ENCODE measurements around the gene FOXJ3.

FOXJ3 gene

DNA sequence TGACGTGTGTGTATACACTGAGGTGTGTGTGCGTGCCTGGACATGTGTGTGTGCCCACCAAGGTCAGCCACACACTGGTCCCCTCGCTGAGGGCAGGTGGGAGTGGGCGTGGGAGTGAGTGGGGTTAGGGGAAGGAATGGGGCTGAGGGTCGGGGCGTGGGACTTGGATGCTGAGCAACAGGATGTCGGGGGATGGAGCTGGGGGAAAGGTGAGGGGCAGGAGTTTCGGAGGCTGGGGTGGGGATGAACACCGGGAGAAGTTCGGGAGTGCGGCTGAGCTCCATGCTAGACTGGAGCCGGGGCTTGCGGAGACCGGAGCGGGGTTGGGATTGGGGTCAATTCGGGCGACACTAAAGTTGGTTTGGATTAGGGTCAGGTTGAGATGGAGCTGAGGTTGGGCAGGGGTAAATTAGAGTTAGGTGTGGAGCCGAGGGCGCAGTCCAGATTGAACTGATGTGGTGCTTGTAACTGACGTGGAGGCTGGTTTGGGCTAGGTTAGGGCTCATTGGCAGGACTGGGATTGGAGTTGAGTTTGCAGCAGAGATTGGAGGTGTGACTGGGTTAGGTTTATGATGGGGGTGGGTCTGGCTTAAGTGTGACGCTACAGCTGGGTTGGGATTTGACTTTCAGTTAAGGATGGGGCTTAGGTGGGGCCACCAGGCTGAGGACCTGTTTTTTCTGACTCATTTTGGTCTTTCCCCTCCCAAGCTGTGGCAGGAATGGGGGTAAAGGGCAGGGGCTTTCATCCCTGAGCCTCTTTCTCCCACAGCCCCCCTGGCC is 167.2 kb downstream of the FOXJ3 start:
- DNase-seq (ENCODE audit: low read depth), result no peak

DNA sequence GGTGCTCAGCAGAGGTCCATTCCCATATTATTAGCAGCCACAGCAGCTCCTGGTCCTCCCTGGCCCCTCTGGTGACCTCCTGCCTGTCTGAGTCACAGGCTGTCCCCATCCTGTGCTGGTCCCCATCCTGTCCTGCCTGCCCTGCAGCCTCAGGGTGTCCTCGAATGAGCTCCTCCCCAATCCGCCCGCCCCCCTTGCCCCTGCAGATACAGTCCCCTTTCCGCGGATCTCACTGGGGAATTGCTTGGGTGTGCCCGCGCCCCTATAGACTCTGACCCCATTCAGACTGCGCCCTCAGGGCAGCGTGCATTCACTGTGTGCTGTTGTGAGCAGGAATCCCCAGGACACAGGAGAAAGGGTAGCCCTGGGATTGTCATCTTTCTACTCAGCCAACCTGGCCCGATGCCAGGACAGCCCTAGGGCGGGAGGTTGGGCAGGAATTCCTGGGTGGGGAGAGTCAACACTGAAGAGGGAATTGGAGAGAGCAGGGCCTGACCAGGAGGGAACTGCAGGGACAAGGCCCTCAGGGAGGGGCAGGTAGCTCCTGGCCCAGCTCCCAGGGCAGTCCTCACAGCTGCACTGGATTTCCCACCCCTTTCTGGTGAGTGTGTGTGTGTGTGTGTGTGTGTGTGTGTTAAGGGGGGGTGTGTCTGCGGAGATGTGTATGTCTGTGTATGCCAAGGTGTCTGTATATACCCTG is 169.4 kb downstream of the FOXJ3 start:
- no peak for DNase-seq (ENCODE audit: low read depth)

DNA sequence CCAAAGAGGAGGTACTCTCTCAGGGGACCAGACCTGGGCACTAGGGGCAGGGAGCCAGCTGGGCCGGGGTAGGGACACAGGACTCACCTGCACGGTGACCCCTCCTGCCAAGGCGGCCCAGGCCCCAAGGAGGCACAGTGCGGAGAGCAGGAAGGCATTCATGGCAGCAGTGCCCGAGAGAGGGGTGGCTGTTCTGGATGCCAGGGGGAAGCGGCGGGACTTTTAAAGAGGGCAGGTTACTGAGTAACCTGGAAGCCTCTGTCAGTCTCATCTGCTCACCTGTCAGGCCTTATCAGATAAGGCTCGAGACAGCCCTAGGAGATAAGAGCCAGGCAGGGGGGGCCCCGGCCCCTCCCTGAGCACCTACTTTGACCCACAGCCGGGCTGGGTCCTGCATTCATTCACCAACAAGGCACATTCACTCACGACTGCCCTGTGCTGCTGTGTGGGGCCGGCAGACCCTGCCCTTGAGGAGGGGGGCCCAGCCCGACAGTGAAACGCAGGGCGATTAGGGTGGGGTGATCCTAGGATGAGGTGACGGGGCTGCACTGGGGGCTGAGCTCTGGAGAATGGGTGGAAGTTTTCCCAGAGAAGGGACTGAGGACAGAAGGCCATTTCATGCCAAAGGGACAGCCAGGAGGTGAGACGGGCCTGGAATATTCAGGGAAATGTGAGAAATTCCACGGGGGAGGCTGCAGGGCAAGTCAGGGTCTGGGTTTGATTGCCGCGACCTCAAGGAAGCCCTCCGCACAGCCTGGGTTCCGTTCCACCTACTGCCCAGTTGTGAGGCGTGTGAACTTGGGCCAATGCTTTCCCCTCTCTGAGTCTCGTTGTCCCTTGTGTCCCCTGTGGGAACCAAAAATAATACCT is 170.2 kb downstream of the FOXJ3 start, which contains the start of gene GUCA2A:
GUCA2A (minus strand) TSS at position 195 of the 870 bp plus-strand sequence; CDS start at position 162, 33 bp downstream.
- DNase-seq (ENCODE audit: low read depth), result no peak

DNA sequence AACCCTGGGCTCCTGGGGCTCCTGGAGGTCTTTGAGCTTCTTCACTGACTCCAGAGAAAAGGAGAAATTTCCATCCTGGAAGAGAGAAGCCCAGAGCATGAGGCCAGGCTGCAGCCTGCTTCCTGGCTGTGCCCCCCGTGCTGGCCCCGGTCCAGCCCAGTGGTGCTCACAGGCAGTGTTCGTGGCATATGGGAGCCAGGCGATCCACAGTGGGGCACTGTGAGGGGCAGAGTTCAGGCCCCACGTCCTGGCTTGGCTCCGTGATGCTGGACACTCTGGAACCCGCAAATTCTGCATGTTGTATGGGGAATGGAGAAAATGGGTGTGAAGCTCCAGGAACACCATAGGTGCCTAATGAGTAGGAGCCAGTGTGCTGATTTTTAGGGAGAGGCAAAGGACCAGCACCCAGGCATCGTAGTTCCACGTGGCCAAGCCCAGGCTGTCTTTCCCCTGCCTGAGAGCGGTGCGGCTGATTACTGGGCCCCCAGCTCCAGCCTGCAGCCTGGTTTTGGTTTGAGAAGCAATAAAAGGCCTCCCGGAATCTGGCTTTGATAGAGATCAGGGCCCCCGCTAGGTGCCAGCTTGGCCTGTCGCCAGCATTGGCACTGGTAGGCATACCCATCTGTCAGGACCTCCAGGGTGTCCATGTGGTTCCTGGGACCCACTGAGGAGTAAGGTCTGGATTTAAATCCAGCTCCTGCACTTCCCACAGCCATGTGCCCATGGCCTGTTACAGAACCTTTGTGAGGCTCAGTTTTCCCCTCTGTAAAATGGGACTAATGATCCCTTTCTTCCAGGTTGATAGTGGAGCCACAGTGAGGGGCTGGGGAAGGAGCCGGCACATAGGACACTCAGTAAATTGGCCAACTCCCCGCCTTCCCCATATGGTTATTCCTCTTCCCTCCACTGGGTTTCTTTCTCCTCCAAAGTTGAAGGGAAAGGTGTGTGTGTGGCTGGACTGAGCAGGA is 171.2 kb downstream of the FOXJ3 start:
- no peak for DNase-seq (ENCODE audit: low read depth)

DNA sequence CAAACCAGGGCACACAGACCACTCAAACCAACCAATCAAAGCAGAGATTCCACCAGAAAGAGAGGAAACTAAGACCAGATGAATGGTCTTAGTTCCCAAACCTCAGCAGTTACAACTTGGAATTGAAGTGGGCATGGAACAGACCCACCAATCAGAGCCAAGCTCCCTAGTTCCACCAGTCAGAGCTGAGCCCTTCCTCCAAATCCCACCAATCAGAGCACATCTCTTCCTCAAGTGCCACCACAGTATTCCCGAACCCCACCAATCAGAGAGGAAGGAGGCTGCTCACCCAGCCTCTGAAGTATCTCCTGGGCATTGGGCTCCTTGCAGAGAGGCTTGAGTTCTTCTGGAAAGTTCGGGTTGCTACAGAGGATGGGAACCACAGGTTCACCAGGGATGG is 171.9 kb downstream of the FOXJ3 start:
- DNase-seq (ENCODE audit: low read depth), result no peak

DNA sequence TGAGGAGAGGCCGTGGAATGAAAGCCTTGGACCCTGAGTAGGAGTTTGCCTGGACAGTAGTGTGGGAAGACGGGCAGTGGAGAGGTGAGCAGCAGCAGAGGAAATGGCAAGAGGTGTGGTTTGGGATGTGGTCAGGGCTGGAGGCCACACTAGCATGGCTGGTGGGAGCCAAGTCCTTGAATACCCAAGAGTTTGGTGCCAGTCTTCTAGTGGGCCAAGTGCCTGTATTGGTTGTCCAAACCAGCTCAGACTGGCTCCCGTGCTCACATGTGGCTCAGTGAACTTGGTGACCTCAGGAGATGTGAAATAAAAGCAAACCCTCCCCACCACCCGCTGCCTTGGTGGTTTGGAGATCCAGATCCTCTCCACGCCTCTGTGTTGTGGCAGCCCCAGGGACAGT is 172.9 kb downstream of the FOXJ3 start:
- DNase-seq (ENCODE audit: low read depth), result no peak

DNA sequence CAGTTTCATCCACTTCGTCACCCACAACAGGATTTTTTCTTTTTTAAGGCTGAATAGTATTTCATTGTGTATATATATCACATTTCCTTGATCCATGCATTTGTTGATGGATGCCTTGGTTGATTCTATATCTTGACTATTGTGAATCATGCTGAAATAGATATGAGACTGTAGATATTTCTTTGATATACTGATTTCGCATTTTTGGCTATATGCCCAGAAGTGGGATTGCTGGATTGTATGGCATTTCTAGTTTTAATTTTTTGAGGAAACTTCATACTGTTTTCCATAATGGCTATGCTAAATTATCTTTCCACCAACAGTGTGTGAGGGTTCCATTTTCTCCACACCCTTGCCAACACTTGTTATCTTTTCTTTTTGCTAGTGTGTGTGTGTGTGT is 176.8 kb downstream of the FOXJ3 start:
- no peak for DNase-seq (ENCODE audit: low read depth)

DNA sequence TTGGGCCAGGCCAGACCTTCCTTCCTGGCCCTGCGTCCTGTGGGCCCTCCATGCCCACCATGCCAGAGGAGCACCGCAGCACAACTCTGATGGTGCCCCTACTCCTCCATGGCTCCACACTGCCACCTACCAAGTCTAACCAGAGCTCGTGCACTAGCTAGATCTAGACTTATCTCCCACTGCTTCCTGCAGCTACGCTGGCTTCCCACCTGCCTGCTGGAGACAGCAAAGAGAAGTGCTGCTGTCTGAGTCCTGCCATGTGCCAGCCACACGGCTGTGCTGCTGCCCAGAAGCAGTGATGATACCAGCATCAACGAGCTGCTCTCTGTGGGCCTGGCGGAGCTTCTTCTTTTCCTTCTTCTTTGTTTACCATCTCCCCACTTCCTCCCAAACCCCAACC is 177.4 kb downstream of the FOXJ3 start:
- DNase-seq (ENCODE audit: low read depth), result no peak

DNA sequence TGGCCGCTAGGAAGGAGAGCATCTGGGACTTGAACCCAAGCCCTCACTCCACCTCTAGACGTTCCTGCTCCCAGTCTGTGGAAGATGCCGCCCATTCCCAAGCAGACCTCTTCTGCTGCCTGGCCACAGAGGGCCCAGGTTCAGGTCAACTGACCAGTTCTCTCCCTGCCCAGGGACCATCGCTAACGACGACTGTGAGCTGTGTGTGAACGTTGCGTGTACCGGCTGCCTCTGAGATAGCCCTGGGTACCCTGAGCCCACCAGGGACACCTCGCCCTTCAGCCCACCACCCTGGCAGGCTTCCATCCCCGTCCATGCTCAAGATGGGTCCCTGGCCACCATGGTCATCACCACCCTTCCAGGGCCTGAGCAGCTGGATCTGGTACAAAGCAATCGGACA is 179.7 kb downstream of the FOXJ3 start:
- DNase-seq (ENCODE audit: low read depth), result no peak

DNA sequence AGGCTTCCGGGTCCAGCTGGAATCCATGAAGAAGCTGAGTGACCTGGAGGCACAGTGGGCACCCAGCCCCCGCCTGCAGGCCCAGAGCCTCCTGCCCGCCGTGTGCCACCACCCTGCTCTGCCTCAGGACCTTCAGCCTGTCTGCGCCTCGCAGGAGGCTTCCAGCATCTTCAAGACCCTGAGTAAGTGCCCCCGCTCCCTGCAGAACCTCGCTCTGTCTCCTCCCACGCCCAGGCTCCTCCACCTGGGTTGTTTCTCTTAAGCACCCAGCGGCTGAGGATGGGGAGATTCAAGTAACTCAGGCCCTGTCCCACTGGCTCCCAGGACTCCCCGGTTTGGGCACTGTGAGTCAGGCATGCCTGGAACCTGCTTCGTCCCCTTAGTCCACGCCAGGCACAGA is 180.3 kb downstream of the FOXJ3 start:
- no peak for DNase-seq (ENCODE audit: low read depth)

DNA sequence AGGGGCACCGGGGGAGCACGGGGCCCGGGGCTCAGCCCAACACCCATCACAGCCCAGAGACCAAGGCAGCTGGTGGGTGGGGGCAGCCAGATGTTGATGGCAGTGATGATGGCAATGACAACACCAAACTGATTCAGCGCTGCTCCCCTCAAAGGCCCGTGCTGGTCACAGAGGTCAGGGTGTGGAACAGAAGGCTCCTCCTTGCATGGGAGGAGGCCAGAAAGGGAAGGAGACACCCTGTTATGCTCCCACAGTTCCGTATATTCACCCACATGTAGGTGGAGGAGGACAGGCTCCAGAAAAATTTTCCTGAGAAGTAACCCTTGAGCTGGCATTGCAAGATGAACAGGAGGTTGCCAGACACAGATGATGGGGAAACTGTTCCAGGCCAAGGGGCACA is 181.4 kb downstream of the FOXJ3 start:
- DNase-seq (ENCODE audit: low read depth), result no peak

DNA sequence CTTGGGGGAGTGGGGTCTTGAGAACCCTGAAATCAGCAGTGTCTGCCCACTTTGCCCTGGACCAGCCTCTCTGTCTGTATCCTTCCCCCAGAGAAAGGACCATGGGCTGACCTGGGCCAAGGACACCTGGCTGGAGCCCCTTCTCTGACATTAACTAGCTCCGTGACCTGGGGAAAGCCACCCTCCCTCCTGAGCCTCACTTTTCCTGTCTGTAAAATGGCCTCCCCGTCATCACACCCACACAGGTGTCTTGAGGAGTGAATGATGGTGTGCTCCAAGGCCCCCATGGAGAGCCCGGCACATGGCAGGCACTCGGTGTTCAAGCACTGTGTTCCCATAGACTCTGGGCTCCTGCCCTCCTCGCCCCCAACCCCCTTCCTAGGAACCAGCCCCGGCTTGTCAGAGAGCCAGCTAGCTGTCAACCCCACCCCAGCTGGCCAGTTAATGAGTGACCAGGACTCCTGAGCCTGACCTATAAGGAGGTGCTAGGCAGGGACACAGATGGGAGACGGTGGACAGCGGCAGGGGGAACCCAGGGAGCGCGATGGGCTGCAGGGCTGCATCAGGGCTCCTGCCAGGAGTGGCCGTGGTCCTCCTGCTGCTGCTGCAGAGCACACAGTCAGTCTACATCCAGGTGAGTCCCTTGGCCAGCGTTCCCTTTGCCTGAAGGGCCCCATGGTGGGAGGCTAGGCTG is 182.0 kb downstream of the FOXJ3 start, which contains the start of gene GUCA2B:
GUCA2B (plus strand) TSS at position 504 of the 694 bp plus-strand sequence; CDS start at position 545, 41 bp downstream.
- DNase-seq (ENCODE audit: low read depth), result no peak

DNA sequence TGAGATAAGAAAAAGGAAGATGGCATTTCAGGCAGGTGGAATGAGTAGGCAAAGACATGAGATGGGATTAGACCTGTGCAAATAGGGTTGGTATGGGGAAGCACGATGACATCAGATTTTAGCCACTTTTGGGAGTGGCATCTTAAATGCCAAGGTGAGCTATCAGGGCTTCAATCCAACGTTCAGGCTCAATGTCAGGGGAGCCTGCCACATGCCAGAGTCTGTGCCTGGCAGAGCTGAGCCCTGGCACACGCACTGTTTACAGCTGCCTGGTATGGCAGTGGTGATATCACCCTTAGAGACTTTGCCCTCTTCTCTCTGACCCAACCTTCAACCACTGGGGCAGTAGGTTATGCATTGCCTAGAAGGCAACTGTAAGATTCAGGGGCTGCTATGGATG is 182.9 kb downstream of the FOXJ3 start:
- DNase-seq (ENCODE audit: low read depth), result no peak

DNA sequence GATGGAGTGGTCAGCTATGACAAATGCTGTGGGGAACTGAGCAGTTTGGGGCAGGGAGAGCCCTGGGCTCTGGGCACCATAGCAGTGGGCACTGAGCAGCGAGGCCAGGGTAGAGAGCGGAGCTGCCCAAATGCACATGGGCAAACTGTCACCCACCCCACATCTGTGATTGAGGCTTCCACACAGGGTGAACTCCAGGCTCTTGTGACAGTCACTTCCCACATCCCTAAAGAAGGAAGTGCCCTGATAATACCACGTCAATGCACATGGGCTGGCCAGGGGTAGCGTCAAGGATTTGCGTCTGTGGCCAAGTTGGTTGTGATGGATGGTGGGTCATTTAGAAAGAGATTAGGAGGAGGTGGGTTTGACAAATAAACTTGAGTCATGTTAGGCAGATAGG is 184.4 kb downstream of the FOXJ3 start:
- DNase-seq (ENCODE audit: low read depth), result no peak

DNA sequence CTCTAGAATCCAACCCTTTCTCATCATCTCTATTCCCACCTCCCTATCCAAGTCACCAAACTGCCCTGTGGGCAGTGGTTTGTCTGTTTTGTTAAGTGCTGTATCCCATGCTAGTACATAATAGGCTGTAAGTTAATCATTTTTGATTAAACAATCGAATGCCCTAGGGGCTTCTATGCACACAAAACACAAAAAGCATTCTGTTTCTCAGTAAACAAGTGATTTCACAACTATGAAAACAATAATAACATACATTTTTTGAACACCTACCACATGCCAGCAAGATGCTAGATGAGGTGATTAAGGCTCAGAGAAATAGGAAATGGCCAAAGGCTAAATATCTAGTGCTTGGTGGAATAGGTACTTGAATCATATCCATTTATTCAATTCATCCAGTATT is 186.9 kb downstream of the FOXJ3 start:
- DNase-seq (ENCODE audit: low read depth), result no peak

DNA sequence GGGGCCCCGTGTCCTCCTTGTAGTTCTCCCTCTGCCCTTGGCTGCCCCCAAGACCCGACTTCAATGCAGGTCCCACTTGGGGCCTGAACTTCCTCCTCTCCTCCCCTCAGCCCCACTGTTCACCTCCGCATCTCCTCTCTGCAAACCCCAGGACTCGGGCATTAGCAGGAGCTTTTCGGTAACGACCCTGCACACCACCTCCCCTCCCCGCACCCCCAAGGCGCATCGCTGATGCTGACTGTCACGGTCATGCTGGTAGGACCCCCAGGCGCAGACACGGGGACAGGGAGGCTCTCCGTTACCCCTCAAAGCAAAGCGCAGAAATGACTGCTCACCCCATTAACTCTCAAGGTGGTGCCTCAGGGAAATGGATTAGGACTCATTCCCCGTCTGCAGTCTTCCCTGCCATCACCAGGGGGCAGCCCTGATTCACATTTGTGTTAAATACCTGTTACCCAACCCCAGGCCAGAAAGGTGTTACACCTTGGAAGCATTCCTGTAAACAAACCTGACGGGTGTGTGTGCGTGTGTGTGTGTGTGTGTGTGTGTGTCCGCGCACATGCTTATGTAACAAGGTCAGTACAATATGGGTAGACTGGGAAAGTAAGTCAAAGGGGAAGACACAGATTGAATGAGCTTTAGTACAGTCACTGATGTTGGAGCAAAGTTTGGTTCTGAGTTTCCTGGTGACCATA is 188.3 kb downstream of the FOXJ3 start:
- peak; percentile 4 for DNase-seq (ENCODE audit: low read depth)

DNA sequence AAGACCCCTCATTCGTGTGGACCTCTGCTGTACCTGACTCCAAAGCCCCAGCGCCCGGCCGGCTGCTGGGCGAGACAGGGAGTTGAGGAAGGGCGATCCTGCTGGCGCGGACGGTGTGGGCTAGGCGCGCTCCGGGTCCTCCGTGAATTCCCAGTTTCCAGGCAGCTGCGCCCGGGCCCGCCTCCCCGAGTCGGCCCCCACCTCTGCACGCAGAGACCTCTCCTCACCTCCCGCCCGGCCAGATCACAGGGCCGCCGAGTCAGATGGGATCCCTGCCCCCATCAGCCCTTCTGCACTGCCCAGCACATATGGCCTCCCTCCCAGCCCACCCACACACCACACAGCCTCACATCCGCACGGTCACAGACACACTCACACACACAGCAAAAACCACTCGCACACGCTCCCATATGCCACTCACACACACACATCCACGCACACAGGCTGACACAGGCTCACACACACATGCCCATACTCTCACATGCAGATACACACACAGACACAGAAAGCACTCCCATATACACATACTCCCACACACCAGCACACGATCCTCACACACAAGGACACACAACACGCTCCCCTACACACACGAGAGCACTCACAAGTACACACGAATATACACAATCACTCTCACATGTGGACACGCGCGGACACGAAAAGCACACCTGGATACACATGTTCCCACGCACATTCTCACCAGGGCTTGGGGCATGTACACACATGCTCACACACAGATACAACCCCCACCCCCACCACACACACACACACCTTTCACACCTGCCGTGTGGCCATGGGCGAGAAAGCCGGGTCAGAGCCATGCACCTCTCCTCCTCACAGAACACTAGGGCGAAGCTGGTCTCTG is 189.0 kb downstream of the FOXJ3 start:
- no peak for DNase-seq (ENCODE audit: low read depth)

DNA sequence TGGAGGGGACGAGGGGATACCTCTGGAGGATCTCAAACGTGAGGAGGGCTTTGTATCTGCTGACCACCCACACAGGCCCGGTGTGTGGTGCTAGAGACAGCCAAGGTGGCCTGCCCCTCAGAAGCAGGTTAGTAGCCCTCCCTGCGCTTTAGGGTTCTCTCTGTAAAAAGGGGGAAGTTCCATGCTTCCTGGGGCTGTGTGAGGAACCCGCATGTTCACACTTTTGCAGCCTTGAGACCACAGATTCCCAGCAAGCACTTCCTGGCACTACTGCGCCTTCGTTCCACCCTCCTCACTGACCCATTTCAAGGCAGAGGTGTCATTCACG is 189.7 kb downstream of the FOXJ3 start:
- no peak for DNase-seq (ENCODE audit: low read depth)

DNA sequence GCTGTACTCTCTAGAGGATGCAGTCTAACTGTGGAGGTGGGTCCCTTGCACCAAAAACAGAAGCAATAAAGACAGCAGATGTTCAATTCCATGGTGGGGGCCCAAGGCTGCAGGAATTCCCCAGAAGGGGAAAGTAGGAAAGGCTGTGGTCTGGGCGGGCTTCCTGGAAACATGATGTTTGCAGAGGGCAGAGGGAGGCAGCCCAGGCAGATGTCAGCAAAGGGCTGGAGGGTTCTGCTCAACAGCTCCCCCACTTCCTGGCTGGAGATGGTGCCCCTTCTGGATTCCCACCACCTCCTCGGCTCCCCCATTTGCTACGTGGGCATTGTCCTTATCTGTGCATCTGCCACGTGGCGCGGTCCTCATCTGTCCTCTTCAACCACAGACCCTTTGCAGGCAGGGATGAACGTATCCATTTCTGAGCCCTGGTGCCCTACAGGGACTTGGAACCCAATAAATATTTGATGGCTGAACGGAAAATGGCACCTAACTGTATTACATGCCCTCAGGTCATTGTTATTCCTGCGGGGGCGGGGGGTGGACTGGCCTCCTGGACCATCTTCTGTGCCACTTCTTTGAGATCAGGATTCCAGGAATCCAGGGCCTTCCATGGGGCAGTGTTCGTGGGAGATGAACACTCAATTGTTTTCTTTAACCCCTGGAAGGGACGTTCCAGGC is 190.2 kb downstream of the FOXJ3 start:
- DNase-seq (ENCODE audit: low read depth), result no peak
